Mesendoderm (in vitro differentiated cells): ENCODE measurements around the gene IFNA4. TPM values are rescaled to one million over a fixed set of nuclear protein-coding genes. Genes with fewer than 3 reads are reported as not detected.
A peak's percentile ranks its signal among the peaks of the same experiment; 100 is the strongest.
"Not testable (repeated sequence)": the region's sequence is repeated elsewhere in the genome, so short reads cannot be mapped to it uniquely, and the experiment has no call there.

ENCODE experiments used
- DNase-seq: peaks from one replicate; pipeline ENCODE4 v3.0.0; 2013
- H2AK5ac ChIP-seq: 2 replicates; pipeline ENCODE4 v1.6.1; 2013; ENCODE audit warnings: low read length, inconsistent platforms
- H2BK120ac ChIP-seq: 2 replicates; pipeline ENCODE4 v1.6.1; 2013; ENCODE audit warnings: low read depth, mild to moderate bottlenecking, low read length, moderate library complexity, mixed read lengths
- H2BK15ac ChIP-seq: replicated peaks from 2 replicates; pipeline ENCODE4 v1.6.1; 2013; ENCODE audit warnings: low read depth, mild to moderate bottlenecking, moderate library complexity
- H2BK5ac ChIP-seq: 2 replicates; pipeline ENCODE4 v1.6.1; 2013; ENCODE audit warnings: low read length, inconsistent platforms
- H3K18ac ChIP-seq: 2 replicates; pipeline ENCODE4 v1.6.1; 2013; ENCODE audit warnings: mild to moderate bottlenecking, low read length, mixed read lengths
- H3K23ac ChIP-seq: one replicate; pipeline ENCODE4 v1.6.1; 2013; ENCODE audit warnings: low read length
- H3K27ac ChIP-seq: 2 replicates; pipeline ENCODE4 v1.5.1; 2013; ENCODE audit warnings: low read depth, mild to moderate bottlenecking, inconsistent platforms, low read length, moderate library complexity
- H3K27me3 ChIP-seq: 2 replicates; pipeline ENCODE4 v1.6.1; 2013; ENCODE audit warnings: low read length, control low read depth, mild to moderate bottlenecking, inconsistent platforms; ENCODE audit not compliant: insufficient read depth, poor library complexity
- H3K36me3 ChIP-seq: 2 replicates; pipeline ENCODE4 v1.6.1; 2013; ENCODE audit warnings: low read length, inconsistent platforms; ENCODE audit not compliant: control insufficient read depth, insufficient read depth
- H3K4ac ChIP-seq: one replicate; pipeline ENCODE4 v1.6.1; 2013; ENCODE audit warnings: low read depth, mild to moderate bottlenecking, low read length, moderate library complexity
- H3K4me1 ChIP-seq: 2 replicates; pipeline ENCODE4 v1.6.1; 2013; ENCODE audit warnings: low read depth, low read length, inconsistent platforms; ENCODE audit not compliant: control insufficient read depth
- H3K4me2 ChIP-seq: 2 replicates; pipeline ENCODE4 v1.6.1; 2013; ENCODE audit warnings: low read length
- H3K4me3 ChIP-seq: 2 replicates; pipeline ENCODE4 v1.5.1; 2013; ENCODE audit warnings: mild to moderate bottlenecking, low read length
- H3K56ac ChIP-seq: one replicate; pipeline ENCODE4 v1.6.1; 2013; ENCODE audit warnings: low read length
- H3K79me1 ChIP-seq: 2 replicates; pipeline ENCODE4 v1.6.1; 2013; ENCODE audit warnings: low read length, inconsistent platforms
- H3K79me2 ChIP-seq: 2 replicates; pipeline ENCODE4 v1.6.1; 2013; ENCODE audit warnings: mild to moderate bottlenecking, low read length; ENCODE audit not compliant: control insufficient read depth, insufficient read depth
- H3K9ac ChIP-seq: 2 replicates; pipeline ENCODE4 v1.6.1; 2013; ENCODE audit warnings: low read length, inconsistent platforms
- H4K5ac ChIP-seq: one replicate; pipeline ENCODE4 v1.6.1; 2013; ENCODE audit warnings: low read length
- H4K8ac ChIP-seq: one replicate; pipeline ENCODE4 v1.6.1; 2013; ENCODE audit warnings: low read depth, mild to moderate bottlenecking, control low read depth, low read length, moderate library complexity
- WGBS: extraction: QIAGEN DNeasy Blood & Tissue Kit; methylation state at CpG from one replicate; pipeline ENCODE4 v1.1.7; 2013; ENCODE audit warnings: low lambda C conversion rate, missing lambda C conversion rate; ENCODE audit not compliant: insufficient coverage; ENCODE audit errors: extremely low coverage; 5-methylcytosine and 5-hydroxymethylcytosine counted together
- polyA plus RNA-seq, 2 experiments: library from polyadenylated mRNA; stranded (reverse); fragments of 200-250 nt; gene quantifications; one replicate each; pipeline ENCODE4 v1.2.3, GENCODE V29; 2013

Gene IFNA4
- not detected for polyA plus RNA-seq (2013, experiment 1 of 2)
- polyA plus RNA-seq (2013, experiment 2 of 2) = not detected

DNA sequence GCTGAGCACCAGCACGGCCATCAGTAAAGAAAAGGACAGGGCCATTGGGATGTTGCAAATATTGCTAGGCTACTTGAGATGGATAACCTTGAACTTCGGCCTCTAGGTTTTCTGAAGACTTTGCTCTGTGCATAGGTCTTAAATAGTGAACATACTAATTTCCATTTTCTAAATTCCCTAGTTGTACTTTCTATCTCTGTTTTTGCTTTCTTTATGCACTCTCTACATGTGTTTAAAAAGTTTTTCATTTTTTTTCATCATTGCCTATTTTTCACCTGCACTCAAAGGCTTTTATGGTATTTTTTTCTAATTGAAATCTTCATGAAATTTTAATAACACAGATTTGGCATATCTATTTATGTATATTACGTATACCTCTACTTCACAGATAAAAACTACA lies at the start of gene IFNA4:
Gene IFNA4 (minus strand): TSS at position 101 of the 400 bp plus-strand sequence. CDS start 56 bp downstream, at position 45.
- WGBS = no CpG with 5 or more reads among the region's 3 CpGs

GRCh38 chr9:21236360-21236714 lies 49.0 kb upstream of the IFNA4 start:
- not testable (repeated sequence) for H2BK15ac ChIP-seq, H3K27me3 ChIP-seq, H2BK120ac ChIP-seq, H3K4ac ChIP-seq, H3K79me2 ChIP-seq, H3K4me2 ChIP-seq, H3K4me3 ChIP-seq, H3K79me1 ChIP-seq, H4K8ac ChIP-seq, H2AK5ac ChIP-seq, H3K27ac ChIP-seq, H3K23ac ChIP-seq, H3K4me1 ChIP-seq, H3K9ac ChIP-seq, H3K56ac ChIP-seq, H3K18ac ChIP-seq, H4K5ac ChIP-seq, H3K36me3 ChIP-seq, H2BK5ac ChIP-seq, DNase-seq
- no CpG with 5 or more reads among the region's 1 CpG for WGBS

More for the DNA sequence above, at the start of gene IFNA4:
- not testable (repeated sequence) for H3K56ac ChIP-seq, H4K5ac ChIP-seq, H3K4me2 ChIP-seq, H2BK5ac ChIP-seq, H3K27me3 ChIP-seq, H3K23ac ChIP-seq, H4K8ac ChIP-seq, H3K4ac ChIP-seq, H3K27ac ChIP-seq, H2AK5ac ChIP-seq, H3K79me1 ChIP-seq, H3K4me1 ChIP-seq, H3K18ac ChIP-seq, H2BK15ac ChIP-seq, H3K36me3 ChIP-seq, H3K79me2 ChIP-seq, H2BK120ac ChIP-seq, H3K9ac ChIP-seq, H3K4me3 ChIP-seq, DNase-seq

GRCh38 chr9:21235468-21236359 lies 48.3 kb upstream of the IFNA4 start:
- not testable (repeated sequence) for H3K23ac ChIP-seq, H2BK120ac ChIP-seq, H3K18ac ChIP-seq, H3K79me1 ChIP-seq, H3K4me1 ChIP-seq, H2BK5ac ChIP-seq, H2BK15ac ChIP-seq, H4K8ac ChIP-seq, H3K27ac ChIP-seq, H3K79me2 ChIP-seq, H3K36me3 ChIP-seq, H3K4ac ChIP-seq, H3K56ac ChIP-seq, H2AK5ac ChIP-seq, H3K4me3 ChIP-seq, H3K9ac ChIP-seq, H3K27me3 ChIP-seq, H3K4me2 ChIP-seq, H4K5ac ChIP-seq
- whole genome bisulfite sequencing = no CpG with 5 or more reads among the region's 8 CpGs
- peak; percentile 58 for DNase-seq

GRCh38 chr9:21234153-21234687 lies 46.8 kb upstream of the IFNA4 start:
- Histone ChIP-seq H3K27me3 (no peaks in the 10 kb centered on the region), H3K9ac (no peak overlapping the region), H3K79me1 (no peaks in the 10 kb centered on the region), H3K4me3 (no peak overlapping the region), H4K5ac (no peak overlapping the region), H2BK15ac (no peak overlapping the region), H3K27ac (no peak overlapping the region), H4K8ac (no peak overlapping the region), H2AK5ac (no peak overlapping the region), H2BK5ac (no peak overlapping the region), H3K79me2 (no peaks in the 10 kb centered on the region), H3K4ac (no peak overlapping the region), H3K4me1 (no peaks in the 10 kb centered on the region), H3K23ac (no peak overlapping the region), H2BK120ac (no peak overlapping the region), H3K56ac (no peak overlapping the region), H3K4me2 (no peak overlapping the region), H3K36me3 (no peaks in the 10 kb centered on the region), H3K18ac (no peak overlapping the region)
- WGBS = no CpG with 5 or more reads among the region's 4 CpGs
- no peak for DNase-seq

- Histone ChIP-seq H2BK120ac (no peak overlapping the region), H4K5ac (no peak overlapping the region), H3K36me3 (no peaks in the 10 kb centered on the region), H3K23ac (no peak overlapping the region), H3K27ac (no peak overlapping the region), H3K4ac (no peak overlapping the region), H3K4me1 (no peaks in the 10 kb centered on the region), H3K4me2 (no peak overlapping the region), H2BK5ac (no peak overlapping the region), H3K27me3 (no peaks in the 10 kb centered on the region), H3K9ac (no peak overlapping the region), H3K79me1 (no peaks in the 10 kb centered on the region), H2BK15ac (no peak overlapping the region), H3K4me3 (no peak overlapping the region), H4K8ac (no peak overlapping the region), H3K56ac (no peak overlapping the region), H2AK5ac (no peak overlapping the region), H3K18ac (no peak overlapping the region), H3K79me2 (no peaks in the 10 kb centered on the region)
- WGBS = no CpG with 5 or more reads among the region's 2 CpGs
- no peak for DNase-seq
Measured at GRCh38 chr9:21233258-21233657, 45.9 kb upstream of the IFNA4 start.
